IMR-90 (cell line): ENCODE data around the gene DESI1. TPM values are rescaled to one million over a fixed set of nuclear protein-coding genes. Genes with fewer than 3 reads are reported as not detected.

ENCODE experiments used
- ATAC-seq: fragments of 200-7000 bp; cut with Tn5 transposase; 2 replicates; pipeline ENCODE4 v1.9.1; 2020; ENCODE audit warnings: low read depth, mild to moderate bottlenecking, moderate library complexity
- BruUV-seq: library from RNA; stranded (reverse); fragments of 400-500 nt; replicated peaks from 2 replicates; lab custom pipeline; 2021; lab: Mats Ljungman, UMichigan
- CTCF ChIA-PET: fragments of 300-600 bp; formaldehyde crosslinking; extraction: SDS; loops from one replicate; lab custom pipeline; 2021; ENCODE audit warnings: antibody characterized with exemption; lab: Yijun Ruan, JAX
- POLR2A ChIA-PET: fragments of 300-600 bp; sonication (Branson Sonifier 250); formaldehyde crosslinking; loops from one replicate; lab custom pipeline; 2022; ENCODE audit warnings: antibody characterized with exemption; ENCODE audit not compliant: unreplicated experiment; lab: Charles Lee
- DNase-seq: peaks from one replicate; pipeline ENCODE4 v3.0.0; 2013
- H2AFZ ChIP-seq: replicated peaks from 2 replicates; pipeline ENCODE3; 2013; ENCODE audit warnings: low read length, mild to moderate bottlenecking; ENCODE audit not compliant: poor library complexity
- H2AK5ac ChIP-seq: 2 replicates; pipeline ENCODE4 v1.6.1; 2013; ENCODE audit warnings: low read depth, low read length, inconsistent platforms
- H2AK9ac ChIP-seq: replicated peaks from 2 replicates; pipeline ENCODE3; 2013; ENCODE audit warnings: mild to moderate bottlenecking, low read depth, low read length, moderate library complexity; ENCODE audit not compliant: poor library complexity
- H2BK120ac ChIP-seq: 2 replicates; pipeline ENCODE4 v1.6.1; 2013; ENCODE audit warnings: low read depth, low read length, inconsistent platforms
- H2BK15ac ChIP-seq: 3 replicates; pipeline ENCODE4 v1.6.1; 2013; ENCODE audit warnings: low read depth, low read length, inconsistent platforms
- H2BK20ac ChIP-seq: 2 replicates; pipeline ENCODE4 v1.6.1; 2013; ENCODE audit warnings: low read depth, mild to moderate bottlenecking, inconsistent platforms, low read length, moderate library complexity
- H2BK5ac ChIP-seq: 2 replicates; pipeline ENCODE4 v1.6.1; 2013; ENCODE audit warnings: mild to moderate bottlenecking, low read depth, low read length, inconsistent platforms; ENCODE audit not compliant: poor library complexity, severe bottlenecking
- H3K14ac ChIP-seq: replicated peaks from 2 replicates; pipeline ENCODE4 v1.6.1; 2013; ENCODE audit warnings: low read depth, low read length, inconsistent platforms
- H3K18ac ChIP-seq: 2 replicates; pipeline ENCODE4 v1.6.1; 2013; ENCODE audit warnings: low read depth, low read length, control low read depth
- H3K23ac ChIP-seq: 2 replicates; pipeline ENCODE4 v1.6.1; 2013; ENCODE audit warnings: low read depth, low read length, inconsistent platforms
- H3K27ac ChIP-seq: 2 replicates; pipeline ENCODE4 v1.5.1; 2013; ENCODE audit warnings: mild to moderate bottlenecking, control low read depth, low read length; ENCODE audit not compliant: insufficient read depth
- H3K27me3 ChIP-seq: 2 replicates; pipeline ENCODE4 v1.6.1; 2013; ENCODE audit warnings: low read length; ENCODE audit not compliant: control insufficient read depth, insufficient read depth
- H3K36me3 ChIP-seq: 2 replicates; pipeline ENCODE4 v1.6.1; 2013; ENCODE audit warnings: low read length, mixed read lengths; ENCODE audit not compliant: control insufficient read depth, insufficient read depth
- H3K4ac ChIP-seq: 2 replicates; pipeline ENCODE4 v1.6.1; 2013; ENCODE audit warnings: low read depth, low read length, inconsistent platforms
- H3K4me1 ChIP-seq: 2 replicates; pipeline ENCODE4 v1.6.1; 2013; ENCODE audit warnings: low read length, mixed read lengths; ENCODE audit not compliant: control insufficient read depth, insufficient read depth
- H3K4me2 ChIP-seq: 2 replicates; pipeline ENCODE4 v1.6.1; 2013; ENCODE audit warnings: low read depth, mild to moderate bottlenecking, control low read depth, low read length, moderate library complexity
- H3K4me3 ChIP-seq: 2 replicates; pipeline ENCODE4 v1.5.1; 2013; ENCODE audit warnings: low read depth, mild to moderate bottlenecking, control low read depth, low read length, moderate library complexity; ENCODE audit not compliant: insufficient read depth
- H3K56ac ChIP-seq: 2 replicates; pipeline ENCODE4 v1.6.1; 2013; ENCODE audit warnings: low read length, inconsistent platforms; ENCODE audit not compliant: insufficient read depth; ENCODE audit errors: extremely low read depth
- H3K79me1 ChIP-seq, 2 experiments: 2 replicates each; pipeline ENCODE4 v1.6.1; 2013; ENCODE audit warnings: low read length in 2 of 2, inconsistent platforms in 1 of 2, low read depth in 1 of 2
- H3K9ac ChIP-seq: 2 replicates; pipeline ENCODE4 v1.6.1; 2013; ENCODE audit warnings: low read depth, low read length, control low read depth
- H3K9me1 ChIP-seq: 2 replicates; pipeline ENCODE4 v1.6.1; 2013; ENCODE audit warnings: low read length, inconsistent platforms; ENCODE audit not compliant: insufficient read depth
- H3K9me3 ChIP-seq: 2 replicates; pipeline ENCODE4 v1.6.1; 2013; ENCODE audit warnings: low read length; ENCODE audit not compliant: control insufficient read depth, insufficient read depth
- H4K20me1 ChIP-seq: 2 replicates; pipeline ENCODE4 v1.6.1; 2013; ENCODE audit warnings: low read length, inconsistent platforms; ENCODE audit not compliant: insufficient read depth
- H4K5ac ChIP-seq: 2 replicates; pipeline ENCODE4 v1.6.1; 2013; ENCODE audit warnings: mild to moderate bottlenecking, low read depth, low read length, control low read depth
- H4K8ac ChIP-seq, 2 experiments: 2 replicates each; pipeline ENCODE4 v1.6.1; 2013; ENCODE audit warnings: low read depth in 2 of 2, low read length in 2 of 2, control low read depth in 1 of 2, inconsistent platforms in 1 of 2
- H4K91ac ChIP-seq: 2 replicates; pipeline ENCODE4 v1.6.1; 2013; ENCODE audit warnings: low read depth, low read length, inconsistent platforms; ENCODE audit not compliant: insufficient read depth
- CEBPB ChIP-seq: IDR thresholded peaks from 2 replicates; pipeline ENCODE4 v1.6.1; 2012; ENCODE audit warnings: low read depth, low read length, improper control_type of control experiment
- CHD1 ChIP-seq: IDR thresholded peaks from 2 replicates; pipeline ENCODE4 v1.6.1; 2012; ENCODE audit warnings: low read depth, low read length, improper control_type of control experiment
- CTCF ChIP-seq: conservative IDR thresholded peaks from 2 replicates; pipeline ENCODE4 v1.5.1; 2012; ENCODE audit warnings: mild to moderate bottlenecking, low read depth, low read length, improper control_type of control experiment
- FOS ChIP-seq: fragments of 150-350 bp; IDR thresholded peaks from 2 replicates; pipeline ENCODE4 v1.6.1; 2016; ENCODE audit warnings: low read depth, low read length
- MAZ ChIP-seq: IDR thresholded peaks from 2 replicates; pipeline ENCODE4 v1.6.1; 2012; ENCODE audit warnings: low read depth, mild to moderate bottlenecking, low read length, improper control_type of control experiment, moderate library complexity, borderline replicate concordance
- NFE2L2 ChIP-seq: fragments of 150-350 bp; IDR thresholded peaks from 2 replicates; pipeline ENCODE4 v1.6.1; 2016; ENCODE audit warnings: low read depth, mild to moderate bottlenecking, low read length
- POLR2A ChIP-seq: IDR thresholded peaks from 2 replicates; pipeline ENCODE4 v1.6.1; 2012; ENCODE audit warnings: mild to moderate bottlenecking, low read depth, low read length
- RAD21 ChIP-seq: IDR thresholded peaks from 2 replicates; pipeline ENCODE4 v1.6.1; 2012; ENCODE audit warnings: low read length, improper control_type of control experiment
- WGBS, 2 experiments: methylation state at CpG; one replicate each; pipeline versions ENCODE4 v1.1.5 to v1.1.7; 2013; ENCODE audit warnings: missing lambda C conversion rate in 2 of 2; ENCODE audit not compliant: insufficient read length in 1 of 2; ENCODE audit errors: extremely low coverage in 2 of 2; 5-methylcytosine and 5-hydroxymethylcytosine counted together
- dilution Hi-C: fragments of 300-500 bp; cut with HindIII; formaldehyde crosslinking; loops from one replicate; pipeline ENCODE4 v1.14.3; 2018; ENCODE audit warnings: low sequenced_read_pairs; ENCODE audit not compliant: unreplicated experiment
- in situ Hi-C: fragments of 300-500 bp; cut with MboI; formaldehyde crosslinking; loops from 3 replicates; pipeline ENCODE4 v1.14.3; 2019; ENCODE audit warnings: low sequenced_read_pairs, inconsistent platforms, mixed read lengths
- intact Hi-C: fragments of 100-400 bp; cut with micrococcal nuclease; formaldehyde crosslinking; loops from 2 replicates; pipeline ENCODE4 v1.10.0; 2022
- polyA plus RNA-seq, 3 experiments: library from polyadenylated mRNA; depleted of rRNA; stranded (reverse); fragments of >200 nt; gene quantifications; 2 replicates each; pipeline ENCODE4 v1.2.3, GENCODE V29; 2012; ENCODE audit warnings: low replicate concordance in 1 of 3
- total RNA-seq: library from RNA; depleted of rRNA; stranded (reverse); fragments of >200 nt; gene quantifications from 2 replicates; pipeline ENCODE4 v1.2.3, GENCODE V29; 2012
- TF ChIP-seq, protein P1 (sequence below): fragments of 150-350 bp; IDR thresholded peaks from 2 replicates; pipeline ENCODE4 v1.6.1; 2017; ENCODE audit warnings: mild to moderate bottlenecking, antibody characterized with exemption, low read length, low read depth
- TF ChIP-seq, protein P2 (sequence below): fragments of 150-350 bp; IDR thresholded peaks from 2 replicates; pipeline ENCODE4 v1.6.1; 2016; ENCODE audit warnings: low read depth, mild to moderate bottlenecking, low read length, moderate library complexity, borderline replicate concordance

The DESI1 gene
- total and polyA plus RNA-seq, 2 of the 4 experiments (the other 2 are of a cell fraction), result 14.5 to 24.9 TPM

DNA sequence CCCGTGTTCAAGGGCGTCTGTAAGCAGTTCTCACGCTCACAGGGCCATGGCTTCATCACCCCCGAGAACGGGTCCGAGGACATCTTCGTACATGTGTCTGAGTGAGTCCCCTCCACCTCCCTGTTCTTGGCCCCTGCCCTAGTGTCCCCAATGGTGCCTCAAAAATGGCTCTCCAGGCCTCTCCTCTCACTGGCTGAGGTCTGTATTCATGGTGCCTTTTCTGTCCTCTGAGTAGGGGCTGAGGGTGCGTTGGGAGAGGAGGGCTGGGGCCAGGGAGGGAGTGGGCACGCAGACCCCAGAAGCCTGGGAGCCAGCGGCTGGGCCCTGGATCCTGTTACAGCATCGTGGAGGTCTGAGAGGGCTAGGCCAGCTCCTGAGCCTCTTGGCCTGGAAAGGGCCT lies 47.2 kb downstream of the DESI1 start:
- Histone ChIP-seq H3K4me1 (peaks cover 7% of the 10 kb centered on the region; the same call in 1 of the 2 replicates), H4K8ac (no peak overlapping the region), H4K20me1 (no peaks in the 10 kb centered on the region; the same call in none of the 2 replicates), H2BK5ac (no peak overlapping the region), H3K4me3 (no peak overlapping the region), H2AK9ac (peak overlapping the region; percentile 76), H2BK20ac (no peak overlapping the region), H2BK120ac (no peak overlapping the region), H3K36me3 (peaks cover 62% of the 10 kb centered on the region), H2BK15ac (no peak overlapping the region), H3K23ac (no peak overlapping the region), H3K27me3 (no peaks in the 10 kb centered on the region), H3K18ac (no peak overlapping the region), H2AK5ac (no peak overlapping the region), H3K4ac (no peak overlapping the region), H3K4me2 (no peak overlapping the region), H3K56ac (no peak overlapping the region), H2AFZ (peak overlapping the region; percentile 23), H3K27ac (no peak overlapping the region), H3K14ac (no peak overlapping the region), H4K91ac (no peak overlapping the region), H3K9me1 (no peaks in the 10 kb centered on the region; the same call in 1 of the 2 replicates), H3K79me1 (peaks cover 0 to 41% of the 10 kb centered on the region in 2 experiments; a peak in 3 of 4 replicates), H3K9me3 (no peaks in the 10 kb centered on the region), H4K5ac (no peak overlapping the region), H3K9ac (no peak overlapping the region)
- TF ChIP-seq MAZ (no peak), CEBPB (no peak), NFE2L2 (no peak), FOS (no peak), CHD1 (no peak), CTCF (no peak), RAD21 (no peak), POLR2A (no peak)
- TF ChIP-seq, protein P1, sequence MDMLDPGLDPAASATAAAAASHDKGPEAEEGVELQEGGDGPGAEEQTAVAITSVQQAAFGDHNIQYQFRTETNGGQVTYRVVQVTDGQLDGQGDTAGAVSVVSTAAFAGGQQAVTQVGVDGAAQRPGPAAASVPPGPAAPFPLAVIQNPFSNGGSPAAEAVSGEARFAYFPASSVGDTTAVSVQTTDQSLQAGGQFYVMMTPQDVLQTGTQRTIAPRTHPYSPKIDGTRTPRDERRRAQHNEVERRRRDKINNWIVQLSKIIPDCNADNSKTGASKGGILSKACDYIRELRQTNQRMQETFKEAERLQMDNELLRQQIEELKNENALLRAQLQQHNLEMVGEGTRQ, result no peak
- TF ChIP-seq, protein P2, sequence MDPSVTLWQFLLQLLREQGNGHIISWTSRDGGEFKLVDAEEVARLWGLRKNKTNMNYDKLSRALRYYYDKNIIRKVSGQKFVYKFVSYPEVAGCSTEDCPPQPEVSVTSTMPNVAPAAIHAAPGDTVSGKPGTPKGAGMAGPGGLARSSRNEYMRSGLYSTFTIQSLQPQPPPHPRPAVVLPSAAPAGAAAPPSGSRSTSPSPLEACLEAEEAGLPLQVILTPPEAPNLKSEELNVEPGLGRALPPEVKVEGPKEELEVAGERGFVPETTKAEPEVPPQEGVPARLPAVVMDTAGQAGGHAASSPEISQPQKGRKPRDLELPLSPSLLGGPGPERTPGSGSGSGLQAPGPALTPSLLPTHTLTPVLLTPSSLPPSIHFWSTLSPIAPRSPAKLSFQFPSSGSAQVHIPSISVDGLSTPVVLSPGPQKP, result no peak
- dilution Hi-C loops, result no loop called here
- in situ Hi-C loops, result no loop called here
- intact Hi-C loops, result no loop called here
- WGBS, 2 experiments, result 100% methylated on average over 5 of the region's 11 CpGs; no CpG with 5 or more reads in 1 of the 2 experiments
- no peak for DNase-seq
- BruUV-seq, result no TSS peak
- ChIA-PET CTCF (no interaction called here), POLR2A (no interaction called here)
- no peak for ATAC-seq
